Vagina (tissue), 2 donors: ENCODE data around the gene CFAP74.

Experiments used
- CTCF ChIP-seq, 3 experiments: fragments of 450-650 bp in 2 of 3; fragments of 200-600 bp in 1 of 3; sonication (generic) in 1 of 3; IDR thresholded peaks; one replicate each; pipeline ENCODE4 v1.5.1; 2017 to 2019; ENCODE audit warnings: antibody characterized with exemption in 3 of 3, mild to moderate bottlenecking in 2 of 3, moderate library complexity in 2 of 3
- POLR2A ChIP-seq, 2 donors: fragments of 450-650 bp; IDR thresholded peaks; one replicate each; pipeline ENCODE4 v1.6.1; 2017; ENCODE audit warnings: antibody characterized with exemption in 2 of 2, mild to moderate bottlenecking in 2 of 2, moderate library complexity in 2 of 2

GRCh38 chr1:2019172-2019543, 15.6 kb upstream of the CFAP74 start, which contains the start of gene GABRD:
- TF ChIP-seq CTCF (IDR thresholded peaks at IDR 0.05) (no peak), POLR2A (IDR thresholded peaks at IDR 0.05) (no peak)
